Endothelial cell of umbilical vein (primary cell): ENCODE results near the gene DPP7.

Experiments used
- CTCF ChIP-seq, 2 donors: IDR thresholded peaks; 1 replicate in 1 of 2; 2 replicates in 1 of 2; pipeline ENCODE4 v1.5.1; 2011; ENCODE audit warnings: low read length in 2 of 2, mild to moderate bottlenecking in 2 of 2, moderate library complexity in 2 of 2, control low read depth in 1 of 2, inconsistent platforms in 1 of 2, low read depth in 1 of 2; ENCODE audit not compliant: insufficient read depth in 1 of 2; ENCODE audit errors: extremely low read depth in 1 of 2
- EZH2 ChIP-seq: IDR thresholded peaks from 2 replicates; pipeline ENCODE4 v1.6.1; 2012; ENCODE audit warnings: borderline replicate concordance, low read depth, mild to moderate bottlenecking, moderate library complexity, low read length, inconsistent platforms; ENCODE audit not compliant: severe bottlenecking

- no peak for TF ChIP-seq CTCF (IDR thresholded peaks at IDR 0.05; ENCODE audit: extremely low read depth in 1 of 2, insufficient read depth in 1 of 2, low read depth in 1 of 2, low read length in 2 of 2)
- TF ChIP-seq EZH2: no peak
These were observed 44.2 kb downstream of the DPP7 start, which contains the start of gene SAPCD2 for GRCh38 chr9:137070201-137070905.
